T-helper 1 cell (primary cell): Measurements from ENCODE around the gene ASF1B.
"Not testable (repeated sequence)": the region's sequence is repeated elsewhere in the genome, so short reads cannot be mapped to it uniquely, and the experiment has no call there.

Experiments used
- DNase-seq, 5 donors: peaks; one replicate each; pipeline ENCODE4 v3.0.0-alpha.2; 2012 to 2020

Gene ASF1B

GRCh38 chr19:14159059-14159458 lies 22.7 kb upstream of the ASF1B start:
- no peak for DNase-seq

- no peak for DNase-seq
Observed at GRCh38 chr19:14158276-14159023, 22.1 kb upstream of the ASF1B start.

- DNase-seq, result no peak
Observed at GRCh38 chr19:14156971-14157717, 20.8 kb upstream of the ASF1B start.

GRCh38 chr19:14156122-14156521 lies 19.7 kb upstream of the ASF1B start:
- DNase-seq, result no peak

- no peak for DNase-seq
Observed at GRCh38 chr19:14155371-14155770, 19.0 kb upstream of the ASF1B start.

- no peak for DNase-seq
Observed at GRCh38 chr19:14152713-14153112, 16.3 kb upstream of the ASF1B start.

GRCh38 chr19:14150770-14151661 lies 14.6 kb upstream of the ASF1B start:
- DNase-seq, result no peak

GRCh38 chr19:14150041-14150769 lies 13.8 kb upstream of the ASF1B start:
- DNase-seq, result no peak

- peak in 4 of 5 donors; percentile 35 to 80 (median 48) for DNase-seq
Observed at GRCh38 chr19:14149509-14149994, 13.2 kb upstream of the ASF1B start.

GRCh38 chr19:14148751-14149410 lies 12.5 kb upstream of the ASF1B start:
- no peak for DNase-seq

- DNase-seq, result peak in 3 of 5 donors; percentile 33 to 51 (median 36)
Observed at GRCh38 chr19:14147797-14148605, 11.6 kb upstream of the ASF1B start.

- no peak for DNase-seq
Observed at GRCh38 chr19:14146789-14147216, 10.4 kb upstream of the ASF1B start.

- not testable (repeated sequence) for DNase-seq
Observed at GRCh38 chr19:14146169-14146568, 9.8 kb upstream of the ASF1B start.

- no peak for DNase-seq
Observed at GRCh38 chr19:14145381-14145780, 9.0 kb upstream of the ASF1B start.

- no peak for DNase-seq
Observed at GRCh38 chr19:14142262-14143190, 6.1 kb upstream of the ASF1B start.

GRCh38 chr19:14141041-14141440 lies 4.7 kb upstream of the ASF1B start:
- no peak for DNase-seq

- no peak for DNase-seq
Observed at GRCh38 chr19:14139944-14140343, 3.6 kb upstream of the ASF1B start.

GRCh38 chr19:14138576-14139265 lies 2.3 kb upstream of the ASF1B start:
- no peak for DNase-seq

- no peak for DNase-seq
Observed at GRCh38 chr19:14135985-14136508, 342 bp downstream of the ASF1B start.
